GM19035 (cell line): ENCODE measurements around the gene RFXAP.

Experiments
- ATAC-seq: cut with Tn5 transposase; IDR thresholded peaks from one replicate; pipeline ENCODE4 v1.9.1; 2021; ENCODE audit not compliant: unreplicated experiment

Gene RFXAP

DNA sequence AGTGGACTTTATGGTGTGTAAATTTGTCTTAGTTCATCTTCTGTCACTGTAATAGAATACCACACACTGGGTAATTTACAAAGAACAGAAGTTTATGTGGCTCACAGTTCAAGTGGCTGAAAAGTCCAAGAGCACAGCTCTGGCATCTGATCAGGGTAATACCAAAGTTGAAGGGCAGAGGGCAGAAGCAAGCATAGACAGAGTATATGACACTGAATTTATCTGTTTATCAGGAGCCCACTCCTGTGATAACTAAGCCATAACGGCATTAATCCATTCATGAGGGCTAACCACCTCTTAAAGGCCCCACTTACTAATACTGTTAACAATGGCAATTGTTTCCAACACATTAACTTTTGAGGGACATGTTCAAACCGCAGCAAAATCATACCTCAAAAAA is 4.0 kb upstream of the RFXAP start:
- no peak for ATAC-seq

DNA sequence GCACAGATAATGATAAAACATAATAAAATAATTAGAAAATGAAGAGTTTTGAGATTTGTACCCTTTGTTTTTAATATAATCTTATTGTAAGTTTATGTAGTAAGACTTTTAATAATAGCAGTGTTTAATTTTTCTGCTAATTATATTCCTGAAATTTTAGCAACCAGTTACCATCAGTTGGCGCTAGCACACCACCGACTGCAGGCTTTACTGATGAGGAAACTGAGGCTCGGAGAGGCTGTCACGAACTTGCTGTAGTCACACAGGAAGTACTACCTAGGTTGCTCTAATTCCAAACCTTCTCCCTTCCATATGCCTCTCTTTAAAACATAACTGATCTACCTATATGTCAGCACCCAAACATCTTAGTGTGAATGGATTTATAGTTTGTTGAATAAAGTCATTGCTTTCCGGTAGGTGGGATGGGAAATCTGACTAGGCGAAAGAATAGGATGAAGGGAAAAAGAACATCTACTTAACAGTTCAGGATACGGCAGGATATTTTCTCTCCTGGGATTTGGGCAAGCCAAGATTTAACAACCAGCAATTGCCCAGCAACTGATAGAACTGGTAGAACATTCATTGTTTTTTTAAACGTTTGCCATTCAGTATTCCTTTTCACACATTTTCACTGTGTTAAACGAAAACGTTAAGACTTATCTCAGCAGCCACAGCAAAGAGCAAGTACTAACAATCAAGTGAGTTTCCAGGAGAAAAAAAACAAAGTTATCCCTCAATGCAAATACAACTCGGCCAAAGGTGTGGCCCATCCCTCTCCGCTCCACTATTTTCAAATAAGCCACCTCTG is 822 bp upstream of the RFXAP start:
- ATAC-seq: peak; percentile 2

DNA sequence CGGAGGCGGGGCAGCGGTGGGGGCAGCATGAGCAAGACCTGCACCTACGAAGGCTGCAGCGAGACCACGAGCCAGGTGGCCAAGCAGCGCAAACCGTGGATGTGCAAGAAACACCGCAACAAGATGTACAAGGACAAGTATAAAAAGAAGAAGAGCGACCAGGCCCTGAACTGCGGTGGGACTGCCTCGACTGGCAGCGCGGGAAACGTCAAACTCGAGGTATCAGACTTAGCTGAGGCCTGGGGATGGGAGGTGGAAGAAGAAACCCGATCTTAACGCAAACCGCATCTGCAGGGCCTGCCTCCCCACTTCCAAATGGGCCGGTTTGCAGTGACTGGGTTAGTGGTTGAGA is 693 bp downstream of the RFXAP start:
- ATAC-seq: peak; percentile 15

DNA sequence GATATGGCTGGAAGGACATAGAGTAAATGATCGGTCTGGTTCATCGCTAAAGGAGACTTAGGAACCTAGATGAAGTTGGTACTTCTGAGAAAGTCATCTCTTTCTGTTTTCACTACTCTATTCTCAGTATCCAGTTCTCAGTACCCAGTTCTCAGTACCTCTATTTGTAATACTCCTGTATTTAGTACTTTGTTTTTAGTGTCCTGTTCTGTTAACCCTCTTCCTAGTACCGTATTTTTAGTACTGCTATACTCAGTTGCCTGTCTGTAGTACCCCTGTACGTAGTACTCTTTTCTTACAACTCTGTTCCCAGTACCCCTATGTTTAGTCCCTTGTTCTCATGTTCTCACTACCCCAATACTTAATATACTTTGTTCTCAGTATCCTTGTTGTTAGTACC is 1.2 kb downstream of the RFXAP start:
- peak; percentile 38 for ATAC-seq

DNA sequence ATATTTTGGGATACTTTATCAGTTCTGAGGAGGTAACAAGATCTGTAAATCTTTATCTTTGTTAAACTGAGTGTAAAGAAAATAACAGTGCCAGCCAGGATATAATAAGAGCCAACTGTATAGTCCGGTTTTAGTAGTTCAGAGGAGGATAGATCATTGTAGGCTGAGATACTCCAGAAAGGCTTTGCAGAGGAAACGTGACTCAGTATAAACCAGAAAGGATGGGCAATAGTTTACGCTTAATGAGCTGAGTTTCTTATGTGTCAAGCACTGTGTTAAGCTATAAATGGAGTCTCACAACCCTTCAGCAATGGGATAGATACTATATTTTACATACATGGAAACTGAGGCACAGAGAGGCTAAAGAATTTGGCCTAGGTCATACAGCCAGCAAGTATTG is 3.8 kb downstream of the RFXAP start:
- no peak for ATAC-seq

DNA sequence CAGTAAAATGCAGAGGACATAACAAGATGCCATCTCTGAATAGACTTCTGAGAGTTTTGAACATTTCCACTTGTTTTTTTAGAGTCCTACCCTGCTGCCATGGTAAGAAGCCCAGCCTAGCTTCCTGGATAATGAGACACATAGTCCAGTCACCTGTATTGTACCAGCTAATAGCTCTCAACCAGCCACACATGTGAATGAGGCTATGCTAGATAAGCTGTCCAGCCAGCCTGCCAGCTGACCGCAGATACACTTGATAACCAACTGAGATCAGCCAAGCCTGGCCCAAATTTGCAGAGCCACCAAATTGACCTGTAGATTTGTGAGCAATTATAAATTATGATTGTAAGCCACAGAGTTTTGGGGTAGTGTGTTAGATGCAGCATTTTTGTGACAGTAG is 10.7 kb downstream of the RFXAP start:
- no peak for ATAC-seq

DNA sequence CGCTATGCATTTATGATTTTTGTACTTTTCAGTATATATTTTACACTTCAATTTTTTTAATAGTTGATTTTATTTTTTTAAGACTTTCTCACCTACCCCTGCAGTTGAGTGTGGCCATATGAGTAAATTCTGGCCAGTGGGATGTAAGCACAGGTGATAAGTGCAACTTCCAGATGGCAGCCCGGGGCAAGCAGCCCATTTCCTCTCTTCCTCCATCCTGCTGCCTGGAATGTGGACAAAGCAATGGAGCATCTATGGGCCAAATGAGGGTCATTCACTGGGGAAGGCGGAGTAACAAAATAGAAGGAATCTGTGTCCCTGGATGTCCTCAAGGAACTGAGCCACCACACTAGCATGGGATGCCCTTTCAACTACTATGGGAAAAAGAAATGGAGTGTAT is 12.3 kb downstream of the RFXAP start:
- ATAC-seq: no peak

DNA sequence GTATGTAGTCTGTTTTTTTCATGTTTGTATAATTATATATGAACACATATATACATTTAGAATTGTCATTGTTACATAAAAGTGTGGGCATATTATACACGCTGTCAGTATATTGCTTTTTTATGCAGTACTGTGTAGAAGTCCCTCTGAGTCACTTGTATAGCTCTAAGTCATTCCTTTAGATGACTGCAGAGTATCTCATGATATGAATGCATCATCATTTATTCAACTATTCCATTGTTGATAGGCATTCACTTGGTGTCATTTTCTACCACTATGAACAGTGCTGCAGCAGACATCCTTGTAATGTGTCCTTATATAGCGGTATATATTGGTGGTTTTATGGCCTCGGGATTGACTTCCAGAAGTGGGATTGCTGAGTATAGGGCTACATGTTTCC is 15.3 kb downstream of the RFXAP start:
- no peak for ATAC-seq

DNA sequence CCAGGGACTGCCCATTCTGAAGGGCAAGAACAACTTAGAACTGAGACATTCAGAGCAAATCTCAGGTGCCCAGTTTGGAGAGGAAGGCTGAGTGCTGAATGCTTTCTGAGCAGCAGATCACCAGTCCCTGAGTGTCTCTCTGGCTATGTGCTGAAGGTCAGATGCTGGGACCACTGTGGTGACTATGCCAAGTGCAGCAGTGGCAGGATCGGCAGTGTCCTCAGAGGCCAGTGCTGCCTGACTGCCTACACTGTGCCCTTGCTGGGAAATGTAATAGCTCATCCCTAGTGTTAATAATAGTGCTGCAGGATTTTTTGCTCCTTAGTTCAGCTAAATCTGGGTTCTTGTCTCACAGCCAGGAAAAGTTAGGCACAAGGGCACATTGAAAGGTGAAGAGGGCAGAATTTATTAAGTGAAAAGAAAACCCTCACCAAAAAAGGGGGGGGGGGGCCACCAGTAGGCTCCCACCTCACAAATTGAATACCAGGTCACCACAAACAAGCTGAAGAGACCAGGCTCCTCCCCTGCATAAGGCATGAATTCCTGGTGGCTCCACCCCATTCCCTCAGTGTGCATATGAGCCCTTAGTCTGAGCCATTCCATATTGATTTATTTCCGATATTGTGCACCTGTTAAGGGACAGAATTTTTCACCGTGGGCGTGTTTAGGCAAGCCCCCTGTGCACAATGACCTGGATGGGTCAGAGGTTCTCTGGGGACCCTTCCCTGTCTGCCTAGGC is 18.5 kb downstream of the RFXAP start:
- no peak for ATAC-seq

DNA sequence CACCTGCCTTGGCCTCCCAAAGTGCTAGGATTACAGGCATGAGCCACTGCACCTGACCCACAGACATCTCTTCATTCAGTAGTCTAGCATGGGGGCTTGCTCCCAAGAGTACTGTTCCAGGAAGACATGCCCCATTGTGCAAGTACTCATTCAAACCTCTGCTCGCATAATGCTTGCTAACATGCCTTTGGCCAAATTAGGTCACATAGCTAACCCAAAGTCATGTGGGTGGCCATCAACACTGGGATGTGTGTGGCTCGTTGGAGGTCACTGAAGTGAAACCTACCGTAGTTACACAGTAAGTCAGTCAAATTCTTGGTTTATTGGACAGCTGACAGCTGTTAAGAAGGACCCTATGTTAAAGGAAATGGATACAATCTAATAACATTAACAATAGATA is 20.3 kb downstream of the RFXAP start:
- no peak for ATAC-seq

DNA sequence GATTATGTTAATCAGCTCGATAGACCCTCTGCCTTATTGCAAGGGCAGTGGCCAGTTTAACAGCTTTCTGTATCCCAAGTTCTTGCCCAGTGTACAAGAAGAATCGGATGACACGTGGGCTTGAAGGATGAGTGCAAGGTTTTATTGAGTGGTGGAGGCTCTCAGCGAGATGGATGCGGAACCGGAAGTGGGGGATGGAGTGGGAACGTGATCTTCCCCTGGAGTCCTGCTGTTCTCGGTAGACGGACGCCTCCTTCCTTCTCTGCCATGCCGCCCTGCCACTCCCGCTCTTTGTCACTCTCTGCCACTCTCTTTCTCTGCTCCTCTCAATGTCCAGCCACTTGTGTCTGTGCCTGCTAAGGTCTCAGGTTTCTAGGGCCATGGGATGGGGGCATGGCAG is 21.0 kb downstream of the RFXAP start:
- ATAC-seq: no peak

DNA sequence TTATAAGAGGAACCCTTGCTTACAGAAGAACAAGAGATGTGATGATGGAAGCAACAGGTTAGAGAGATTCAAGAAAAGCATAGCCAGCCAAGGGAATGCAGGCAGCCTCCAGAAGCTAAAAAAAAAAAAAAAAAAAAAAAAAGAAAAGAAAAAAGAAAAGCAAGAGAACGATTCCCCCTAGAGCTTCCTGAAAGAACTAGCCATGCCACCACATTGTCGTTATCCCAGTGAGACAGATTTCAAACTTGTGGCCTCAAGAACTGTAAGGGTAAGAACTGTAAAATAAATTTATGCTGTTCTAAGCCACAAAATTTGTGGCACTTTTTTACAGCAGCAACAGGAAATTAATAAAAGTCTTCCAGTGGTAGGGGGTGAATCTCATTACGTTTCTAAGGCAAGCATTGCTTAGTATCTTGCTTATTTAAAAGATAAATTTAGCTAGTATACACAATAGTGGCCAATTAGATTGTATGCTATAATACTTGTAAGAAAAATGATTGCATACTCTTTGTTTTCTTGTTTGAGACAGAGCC is 21.8 kb downstream of the RFXAP start:
- no peak for ATAC-seq

DNA sequence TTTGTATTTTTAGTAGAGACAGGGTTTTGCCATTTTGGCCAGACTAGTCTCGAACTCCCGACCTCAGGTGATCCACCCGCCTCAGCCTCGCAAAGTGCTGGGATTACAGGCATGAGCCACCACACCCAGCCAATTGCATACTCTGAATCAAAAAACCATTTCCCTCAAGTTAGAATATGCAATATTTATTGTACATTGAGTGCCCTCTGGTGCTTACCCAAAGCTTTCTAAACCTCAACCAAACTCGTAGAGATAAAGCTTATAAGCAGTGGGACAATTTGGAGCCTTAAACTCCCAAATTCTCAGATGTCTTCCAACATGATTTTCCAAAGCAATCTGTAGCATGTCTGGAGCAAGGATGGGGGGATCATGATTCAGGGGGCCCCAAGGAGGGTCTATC is 22.4 kb downstream of the RFXAP start:
- no peak for ATAC-seq

DNA sequence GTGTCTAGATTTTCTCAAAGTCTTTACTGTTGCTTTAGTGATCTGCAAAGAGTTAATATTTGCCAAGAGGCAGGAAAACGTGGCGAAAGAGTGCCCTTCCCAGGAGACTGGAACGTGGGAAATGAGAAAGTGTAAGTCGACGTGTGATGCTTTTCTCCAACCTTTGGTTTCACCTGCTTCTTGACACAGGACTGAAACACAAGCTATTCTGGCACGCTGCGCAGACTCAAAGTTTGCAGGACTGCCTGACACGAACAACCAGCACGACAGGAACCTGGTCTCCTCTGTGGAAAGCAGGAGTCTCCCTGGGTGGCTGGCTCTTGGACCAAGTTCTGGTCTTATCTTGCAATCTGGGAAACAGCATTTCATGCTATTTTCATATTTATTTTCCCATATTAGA is 28.6 kb downstream of the RFXAP start:
- ATAC-seq: no peak

DNA sequence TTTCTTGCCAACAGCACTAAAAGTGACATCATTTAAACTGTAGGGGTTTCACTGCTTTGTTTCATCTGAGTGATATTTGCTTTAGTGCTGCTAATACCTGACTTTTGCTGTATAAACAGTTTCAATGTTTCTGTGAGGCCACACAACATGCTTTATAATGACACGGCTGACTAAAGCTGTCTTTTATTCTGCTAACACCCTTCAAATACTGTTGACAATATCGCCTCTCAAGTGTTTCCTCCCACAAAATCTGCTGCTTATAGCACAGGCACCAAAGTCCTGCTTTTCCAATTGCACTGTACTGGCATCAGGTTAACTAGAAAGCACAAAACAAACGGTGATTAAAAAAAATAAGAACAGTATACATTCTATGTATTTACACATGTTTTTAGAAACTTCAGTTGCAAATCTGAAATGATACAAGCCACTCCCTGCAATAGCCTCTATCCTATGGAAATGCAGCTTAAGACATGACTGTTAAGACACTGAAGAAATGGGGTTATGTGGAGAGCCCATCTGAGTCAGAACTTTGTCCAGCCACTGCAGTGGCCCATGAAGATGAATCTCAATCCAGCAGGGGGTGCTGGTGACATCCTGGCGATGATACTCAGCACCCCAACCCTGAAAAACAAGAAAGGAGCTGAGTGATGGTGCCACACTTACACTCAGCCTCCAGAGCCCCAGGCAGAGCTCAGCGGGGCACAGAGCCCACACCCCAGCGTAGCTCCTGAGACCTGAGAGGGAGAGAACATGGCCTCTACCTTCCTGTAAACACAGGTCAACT is 29.4 kb downstream of the RFXAP start:
- ATAC-seq: no peak

DNA sequence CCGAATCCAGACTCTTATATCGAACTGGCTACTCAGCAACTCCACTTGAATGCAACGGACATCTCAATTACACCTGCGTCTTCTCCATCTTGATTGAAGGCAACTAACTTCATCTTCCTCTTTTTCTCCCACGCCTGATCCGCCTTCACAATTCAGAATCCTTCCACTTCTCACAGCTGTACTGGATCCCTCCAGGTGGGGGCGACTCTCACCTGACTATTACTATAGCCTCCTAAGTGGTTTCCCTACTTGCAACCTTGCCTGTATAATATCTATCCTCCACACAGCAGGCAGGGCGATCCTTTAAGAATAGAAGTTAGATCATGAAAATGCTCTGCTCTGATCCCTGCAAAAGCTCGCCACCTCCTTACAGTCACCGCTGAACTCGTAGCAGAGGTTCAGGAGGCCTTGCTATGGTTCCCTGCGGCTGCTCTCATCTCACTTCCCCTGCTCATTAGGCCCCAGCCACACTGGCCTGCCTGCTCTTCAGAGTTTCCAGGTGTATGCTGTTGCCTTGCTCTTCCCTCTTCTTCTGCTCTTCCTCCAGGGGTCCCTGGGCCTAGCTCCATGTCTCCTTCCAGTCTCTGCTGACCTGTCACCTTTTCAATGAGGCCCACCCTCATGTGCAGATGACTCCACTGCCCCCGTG is 31.9 kb downstream of the RFXAP start:
- no peak for ATAC-seq

DNA sequence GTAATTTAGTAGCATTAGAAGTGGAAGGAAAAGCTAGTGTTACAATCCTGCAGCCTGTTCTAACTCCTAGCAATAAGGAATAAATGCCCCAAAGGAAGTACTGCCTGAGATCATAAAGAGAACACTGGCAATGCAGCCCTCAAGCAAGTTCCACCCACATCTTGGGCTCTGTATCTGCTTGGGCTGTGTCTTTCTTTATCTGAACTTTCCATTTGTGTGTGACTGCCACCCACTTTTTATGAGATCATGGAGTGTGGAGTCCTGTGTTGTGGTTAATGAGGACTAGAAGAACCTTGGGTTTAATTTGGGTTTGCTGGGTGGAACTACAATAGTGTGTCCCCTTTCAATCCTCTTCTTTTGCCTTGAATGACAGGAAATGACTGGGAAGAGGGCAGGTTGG is 38.2 kb downstream of the RFXAP start:
- no peak for ATAC-seq

DNA sequence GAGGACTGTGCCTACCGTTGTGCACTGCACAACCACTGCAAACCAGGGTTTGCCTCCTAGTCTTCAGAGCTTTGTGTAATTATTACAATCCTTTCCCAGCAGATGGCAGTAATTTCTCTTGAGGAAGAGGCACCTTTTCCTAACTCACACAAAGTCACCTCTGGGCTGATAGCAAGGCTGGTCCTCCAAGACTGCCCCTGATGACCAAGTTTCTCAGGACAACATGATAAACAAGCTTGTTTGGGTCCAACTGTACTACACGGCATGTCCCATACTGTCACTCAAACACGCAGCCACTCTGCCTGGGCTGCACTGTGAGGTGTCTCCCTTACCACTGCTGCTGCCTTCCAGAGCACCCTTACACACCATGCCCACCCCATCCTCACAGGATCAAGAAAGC is 39.3 kb downstream of the RFXAP start:
- ATAC-seq: peak; percentile 76

DNA sequence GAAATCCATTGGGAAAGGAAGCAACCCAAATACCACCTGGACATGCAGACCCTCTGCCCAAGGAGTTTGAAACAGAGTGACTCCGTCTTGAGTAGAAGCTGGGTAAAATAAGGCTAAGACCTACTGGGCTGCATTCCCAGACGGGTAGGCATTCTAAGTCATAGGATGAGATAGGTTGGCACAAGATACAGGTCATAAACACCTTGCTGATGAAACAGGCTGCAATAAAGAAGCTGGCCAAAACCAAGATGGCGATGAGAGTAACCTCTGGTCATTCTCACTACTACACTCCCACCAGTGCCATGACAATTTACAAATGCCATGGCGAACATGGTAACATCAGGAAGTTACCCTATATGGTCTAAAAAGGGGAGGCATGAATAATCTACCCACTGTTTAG is 40.2 kb downstream of the RFXAP start:
- ATAC-seq: no peak

DNA sequence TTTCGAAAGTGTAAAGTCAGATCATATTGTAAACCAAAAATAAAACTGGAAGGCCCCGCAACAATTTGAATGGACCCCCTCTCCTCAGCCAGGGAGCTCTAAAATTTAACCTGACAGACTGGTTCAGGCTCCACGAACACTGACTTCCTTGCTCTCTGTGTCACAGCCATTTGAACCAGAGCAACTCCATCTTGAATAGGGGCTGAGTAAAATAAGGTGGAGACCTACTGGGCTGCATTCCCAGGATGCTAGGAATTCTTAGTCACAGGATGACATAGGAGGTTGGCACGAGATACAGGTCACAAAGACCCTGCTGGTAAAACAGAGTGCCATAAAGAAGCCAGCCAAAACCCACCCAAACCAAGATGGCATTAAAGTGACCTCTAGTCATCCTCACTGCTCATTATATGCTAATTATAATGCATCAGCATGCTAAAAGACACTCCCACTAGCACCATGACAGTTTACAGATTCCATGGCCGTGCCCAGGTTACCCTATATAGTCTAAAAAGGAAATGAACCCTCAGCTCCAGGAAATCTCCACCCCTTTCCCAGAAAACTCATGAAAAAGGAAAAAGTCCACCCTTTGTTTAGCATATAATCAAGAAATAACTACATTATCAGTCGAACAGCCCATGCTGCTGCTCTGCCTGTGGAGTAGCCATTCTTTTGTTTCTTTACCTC is 43.1 kb downstream of the RFXAP start:
- ATAC-seq: no peak

DNA sequence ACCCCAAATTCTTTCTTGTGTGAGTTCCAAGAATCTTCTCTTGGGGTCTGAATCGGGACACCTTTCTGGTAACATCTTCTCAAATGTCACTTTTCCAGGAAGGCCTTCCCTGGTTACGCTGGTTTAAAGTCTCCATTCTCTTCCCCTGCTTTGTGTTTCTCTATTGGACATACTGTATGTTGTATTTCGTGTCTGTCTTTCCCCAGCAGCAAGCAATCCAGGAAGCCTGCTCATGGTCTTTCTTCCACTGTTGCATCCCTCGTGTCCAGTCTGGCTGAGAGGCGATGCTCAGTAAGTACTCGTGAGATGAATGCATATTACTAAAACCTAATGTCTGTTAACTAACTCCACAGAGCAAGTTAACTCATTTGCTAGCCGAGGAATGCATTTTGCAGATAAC is 43.7 kb downstream of the RFXAP start:
- no peak for ATAC-seq
